GM12892 (cell line): ENCODE results near the gene NATD1.

Experiments used
- POLR2A ChIP-seq: IDR thresholded peaks from 2 replicates; pipeline ENCODE4 v1.6.1; 2011; ENCODE audit warnings: low read depth, low read length, control low read depth
- POLR2AphosphoS5 ChIP-seq: IDR thresholded peaks from 2 replicates; pipeline ENCODE4 v1.6.1; 2011; ENCODE audit warnings: low read depth, low read length, control low read depth
- TAF1 ChIP-seq: IDR thresholded peaks from 2 replicates; pipeline ENCODE4 v1.6.1; 2011; ENCODE audit warnings: low read depth, mild to moderate bottlenecking, control low read depth, low read length, borderline replicate concordance

GRCh38 chr17:21246698-21247097 is 6.5 kb downstream of the NATD1 start:
- no peak for TF ChIP-seq POLR2AphosphoS5
- no peak for TF ChIP-seq POLR2A
- TF ChIP-seq TAF1: no peak
